Activated T-cell treated with anti-CD3 and anti-CD28 coated beads, Interleukin-2, amount 50 U/mL, for 24 hours (primary cell): ENCODE results near the gene IL37.
"Not testable (repeated sequence)": the region's sequence is repeated elsewhere in the genome, so short reads cannot be mapped to it uniquely, and the experiment has no call there.

Experiments used
- DNase-seq: peaks from one replicate; pipeline ENCODE4 v3.0.0-alpha.2; 2020
- H3K27ac Mint-ChIP-seq: 2 replicates; pipeline ENCODE4 v1.8.0; 2020; ENCODE audit warnings: mild to moderate bottlenecking, mixed read lengths
- H3K27me3 Mint-ChIP-seq: 2 replicates; pipeline ENCODE4 v1.8.0; 2020; ENCODE audit warnings: mixed read lengths
- H3K36me3 Mint-ChIP-seq: 2 replicates; pipeline ENCODE4 v1.8.0; 2020; ENCODE audit warnings: low read depth, mixed read lengths
- H3K4me1 Mint-ChIP-seq: 2 replicates; pipeline ENCODE4 v1.8.0; 2020; ENCODE audit warnings: low read depth, mixed read lengths
- H3K4me3 Mint-ChIP-seq: 2 replicates; pipeline ENCODE4 v1.8.0; 2020; ENCODE audit warnings: mild to moderate bottlenecking, moderate library complexity, mixed read lengths
- H3K9me3 Mint-ChIP-seq: 2 replicates; pipeline ENCODE4 v1.8.0; 2020; ENCODE audit warnings: mixed read lengths

The IL37 gene

DNA sequence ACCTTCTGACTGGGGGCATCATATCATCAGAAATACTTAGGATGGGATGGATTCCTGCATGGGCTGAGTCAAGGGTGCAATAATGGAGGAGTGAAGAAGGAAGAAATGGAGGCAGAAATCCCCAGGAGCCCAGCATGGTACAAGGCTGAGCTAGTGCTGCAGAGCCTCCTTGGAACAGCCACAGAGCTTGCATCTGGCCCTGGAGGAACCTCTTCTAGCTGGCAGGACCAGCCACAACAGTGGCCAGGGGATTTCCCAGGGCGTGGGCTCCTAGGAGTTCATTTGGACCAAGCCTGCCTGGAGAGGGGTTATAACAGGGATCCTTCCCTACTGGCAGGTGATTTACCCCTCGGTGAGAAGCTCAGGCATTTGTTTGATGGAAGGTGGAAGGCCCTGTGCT lies 4.7 kb upstream of the IL37 start:
- no peaks in the 10 kb centered on the region for H3K9me3 Mint-ChIP-seq
- H3K36me3 Mint-ChIP-seq: no peaks in the 10 kb centered on the region
- H3K27ac Mint-ChIP-seq: no peak overlapping the region
- no peak for DNase-seq
- no peaks in the 10 kb centered on the region for H3K4me1 Mint-ChIP-seq
- H3K27me3 Mint-ChIP-seq: no peaks in the 10 kb centered on the region
- H3K4me3 Mint-ChIP-seq: no peak overlapping the region

- Mint-ChIP-seq H3K27me3 (no peaks in the 10 kb centered on the region), H3K4me1 (no peaks in the 10 kb centered on the region), H3K27ac (no peak overlapping the region), H3K4me3 (no peak overlapping the region), H3K36me3 (no peaks in the 10 kb centered on the region), H3K9me3 (no peaks in the 10 kb centered on the region)
- DNase-seq: no peak
Measured at GRCh38 chr2:112907001-112907949, 3.7 kb upstream of the IL37 start.

- not testable (repeated sequence) for H3K4me1 Mint-ChIP-seq, H3K27me3 Mint-ChIP-seq, DNase-seq, H3K36me3 Mint-ChIP-seq, H3K9me3 Mint-ChIP-seq, H3K4me3 Mint-ChIP-seq, H3K27ac Mint-ChIP-seq
Measured at GRCh38 chr2:112908559-112908958, 2.4 kb upstream of the IL37 start.

DNA sequence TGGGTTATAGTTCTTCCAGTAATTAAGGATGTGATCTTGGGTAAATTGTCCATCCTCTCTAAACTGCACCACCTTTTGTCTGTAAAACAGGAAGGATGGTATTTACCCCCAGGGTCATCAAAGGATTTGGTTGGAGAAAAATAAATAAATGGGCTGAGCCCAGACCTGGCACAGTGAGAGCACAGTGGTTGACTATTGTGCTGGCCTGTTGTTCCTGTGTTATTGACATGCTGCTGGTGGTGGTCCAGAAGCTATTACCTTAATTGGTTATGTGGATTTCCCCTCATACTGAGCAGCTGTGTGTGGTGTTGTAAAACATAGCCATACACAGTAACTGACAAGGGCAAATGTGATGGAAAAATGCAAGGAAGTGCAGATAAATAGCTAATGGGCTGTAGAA lies 746 bp upstream of the IL37 start:
- no peaks in the 10 kb centered on the region for H3K36me3 Mint-ChIP-seq
- H3K27ac Mint-ChIP-seq: no peak overlapping the region
- no peaks in the 10 kb centered on the region for H3K9me3 Mint-ChIP-seq
- peaks cover 7% of the 10 kb centered on the region for H3K4me1 Mint-ChIP-seq
- no peak for DNase-seq
- H3K4me3 Mint-ChIP-seq: no peak overlapping the region
- H3K27me3 Mint-ChIP-seq: no peaks in the 10 kb centered on the region

DNA sequence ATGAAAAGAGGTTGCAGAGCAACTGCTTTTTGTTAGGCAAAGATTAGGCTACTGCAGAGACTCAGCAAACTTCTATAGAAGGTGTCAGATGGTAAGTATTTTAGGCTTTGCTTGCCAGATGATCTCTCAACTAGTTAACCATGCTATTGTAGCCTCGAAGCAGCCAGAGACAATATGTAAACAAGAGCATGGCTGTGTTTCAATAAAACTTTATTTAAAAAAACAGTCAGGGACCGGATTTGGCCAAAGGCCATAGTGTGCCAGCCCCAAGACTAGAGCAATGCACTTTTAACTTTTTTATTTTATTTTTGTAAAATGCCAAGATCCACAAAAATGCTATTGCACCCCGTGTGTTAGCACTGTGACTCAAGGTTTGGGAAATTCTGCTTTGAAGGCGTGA lies 1.4 kb downstream of the IL37 start:
- Mint-ChIP-seq H3K9me3 (no peaks in the 10 kb centered on the region), H3K27me3 (no peaks in the 10 kb centered on the region), H3K4me1 (peaks cover 29% of the 10 kb centered on the region), H3K36me3 (no peaks in the 10 kb centered on the region), H3K27ac (no peak overlapping the region), H3K4me3 (no peak overlapping the region)
- DNase-seq: no peak

DNA sequence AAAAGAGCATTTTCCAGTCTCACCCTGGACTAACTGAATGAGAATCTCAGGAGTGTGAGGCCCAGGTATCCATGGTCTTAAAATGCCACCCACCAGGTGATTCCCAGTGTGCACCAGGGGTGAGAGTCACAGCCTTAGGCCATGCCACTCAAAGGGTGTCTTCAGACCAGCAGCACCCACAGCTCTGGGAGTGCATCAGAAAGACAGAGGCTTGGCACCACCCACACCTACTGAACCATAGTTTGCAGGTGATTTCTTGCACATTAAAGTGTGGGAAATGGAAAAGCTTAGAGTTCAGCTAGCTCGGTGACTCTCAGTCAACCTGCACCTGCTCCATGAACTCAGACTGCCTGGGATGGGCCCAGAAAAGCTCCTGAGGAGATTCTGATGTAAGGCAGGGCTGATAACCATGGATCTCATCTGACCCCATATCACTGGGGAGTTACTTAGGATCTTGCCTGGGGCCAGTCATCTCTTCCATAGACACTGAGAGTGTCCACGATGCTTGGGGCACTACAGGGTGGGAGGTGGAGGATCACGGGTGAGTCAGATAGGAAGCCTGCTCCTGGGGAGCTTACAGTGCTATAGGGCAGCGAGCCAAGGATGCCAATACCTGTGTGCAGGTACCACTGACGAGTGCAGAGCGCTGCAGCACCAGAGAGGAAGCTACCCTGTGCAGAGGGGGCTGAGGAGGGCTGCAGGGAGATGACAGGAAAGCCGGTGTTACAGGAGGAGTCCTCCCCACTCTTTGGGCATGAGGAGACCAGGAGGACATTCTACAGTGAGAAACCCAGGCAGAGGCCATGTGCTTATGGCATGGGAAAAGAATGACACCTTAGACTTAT lies 4.6 kb downstream of the IL37 start:
- no peaks in the 10 kb centered on the region for H3K9me3 Mint-ChIP-seq
- peak overlapping the region; percentile 84 for H3K27ac Mint-ChIP-seq
- H3K27me3 Mint-ChIP-seq: no peaks in the 10 kb centered on the region
- H3K36me3 Mint-ChIP-seq: no peaks in the 10 kb centered on the region
- DNase-seq: peak; percentile 38
- H3K4me1 Mint-ChIP-seq: peaks cover 29% of the 10 kb centered on the region
- peak overlapping the region; percentile 19 for H3K4me3 Mint-ChIP-seq

GRCh38 chr2:112916145-112916571 lies 5.2 kb downstream of the IL37 start:
- Mint-ChIP-seq H3K27ac (peak overlapping the region; percentile 84), H3K4me3 (no peak overlapping the region)

GRCh38 chr2:112916625-112917247 lies 5.8 kb downstream of the IL37 start:
- Mint-ChIP-seq H3K36me3 (no peaks in the 10 kb centered on the region), H3K27me3 (no peaks in the 10 kb centered on the region), H3K9me3 (no peaks in the 10 kb centered on the region), H3K4me1 (peaks cover 35% of the 10 kb centered on the region), H3K4me3 (no peak overlapping the region), H3K27ac (peak overlapping the region; percentile 84)
- DNase-seq: no peak

More at GRCh38 chr2:112916145-112916571, 5.2 kb downstream of the IL37 start:
- DNase-seq: peak; percentile 43
- Mint-ChIP-seq H3K9me3 (no peaks in the 10 kb centered on the region), H3K4me1 (peaks cover 35% of the 10 kb centered on the region), H3K27me3 (no peaks in the 10 kb centered on the region), H3K36me3 (no peaks in the 10 kb centered on the region)

GRCh38 chr2:112917856-112918255 lies 6.9 kb downstream of the IL37 start:
- H3K9me3 Mint-ChIP-seq: no peaks in the 10 kb centered on the region
- peaks cover 35% of the 10 kb centered on the region for H3K4me1 Mint-ChIP-seq
- H3K27me3 Mint-ChIP-seq: no peaks in the 10 kb centered on the region
- H3K4me3 Mint-ChIP-seq: no peak overlapping the region
- no peak overlapping the region for H3K27ac Mint-ChIP-seq
- no peak for DNase-seq
- H3K36me3 Mint-ChIP-seq: no peaks in the 10 kb centered on the region

DNA sequence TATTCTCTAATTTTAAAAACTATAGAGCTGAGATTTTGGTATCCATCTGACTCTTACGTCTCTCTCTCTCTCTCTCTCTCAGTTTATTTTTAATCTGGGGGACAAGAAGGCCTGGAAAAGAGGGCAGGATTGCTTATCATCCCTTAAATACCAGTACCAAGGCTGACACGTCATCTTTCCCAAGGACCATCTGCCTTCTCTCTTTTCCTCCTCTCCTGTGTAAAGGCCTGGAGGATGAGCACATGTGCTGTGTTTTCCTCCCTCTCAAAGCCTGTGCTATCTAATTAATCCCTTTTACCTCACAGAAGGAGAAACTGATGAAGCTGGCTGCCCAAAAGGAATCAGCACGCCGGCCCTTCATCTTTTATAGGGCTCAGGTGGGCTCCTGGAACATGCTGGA lies 7.3 kb downstream of the IL37 start:
- Mint-ChIP-seq H3K9me3 (no peaks in the 10 kb centered on the region), H3K4me3 (no peak overlapping the region), H3K36me3 (no peaks in the 10 kb centered on the region), H3K27ac (no peak overlapping the region), H3K27me3 (no peaks in the 10 kb centered on the region), H3K4me1 (peaks cover 35% of the 10 kb centered on the region)
- DNase-seq: no peak

DNA sequence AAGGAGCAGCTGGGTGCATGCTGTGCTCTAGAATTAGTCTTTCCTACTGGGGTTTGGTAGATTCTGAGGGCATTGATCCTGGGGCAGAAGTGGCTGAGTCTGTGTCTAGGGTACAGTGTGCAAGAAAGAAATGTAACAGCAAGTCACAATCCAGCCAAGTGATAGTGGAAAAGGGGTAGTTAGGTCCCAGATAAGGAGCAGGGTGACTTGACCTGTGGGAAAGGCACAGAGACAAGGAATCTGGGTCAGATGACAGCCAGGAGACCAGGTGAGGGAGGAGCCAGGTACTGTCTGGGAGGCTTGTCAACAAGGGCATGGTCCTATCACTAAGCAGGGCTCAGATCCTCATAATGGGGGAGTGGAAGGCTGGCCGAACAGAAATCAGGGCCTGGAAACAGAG lies 8.1 kb downstream of the IL37 start:
- Mint-ChIP-seq H3K27ac (no peak overlapping the region), H3K36me3 (no peaks in the 10 kb centered on the region), H3K27me3 (no peaks in the 10 kb centered on the region), H3K4me3 (no peak overlapping the region), H3K9me3 (no peaks in the 10 kb centered on the region), H3K4me1 (peaks cover 36% of the 10 kb centered on the region)
- no peak for DNase-seq

DNA sequence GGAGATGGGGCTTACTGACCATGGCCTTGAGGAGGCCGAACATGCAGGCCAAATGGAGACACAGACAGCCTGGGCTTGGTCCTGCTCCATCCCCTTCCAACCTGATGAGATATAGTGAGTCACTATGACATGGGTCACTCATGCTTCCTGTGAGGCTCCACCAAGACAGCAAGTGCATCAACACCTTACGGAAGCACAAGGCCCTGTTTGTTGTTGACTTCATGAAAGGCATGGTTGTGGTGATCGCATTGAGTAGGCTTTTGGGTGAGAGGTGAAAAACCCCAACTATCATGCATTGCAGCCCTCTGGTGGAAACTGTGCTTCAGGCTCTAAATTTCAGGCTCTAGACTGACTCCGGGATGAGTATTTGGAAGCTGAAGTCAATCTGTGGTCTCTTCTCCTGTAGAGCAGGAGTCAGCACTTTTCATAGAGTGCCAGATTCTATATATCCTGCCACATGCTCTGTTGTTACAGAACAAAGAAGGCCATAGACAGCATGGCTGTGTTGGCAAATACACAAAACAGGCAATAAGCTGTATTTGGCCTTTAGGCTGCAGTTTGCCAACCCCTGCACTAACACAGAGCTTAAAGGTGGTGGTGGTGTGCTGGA lies 10.1 kb downstream of the IL37 start:
- Mint-ChIP-seq H3K4me3 (no peak overlapping the region), H3K27ac (no peak overlapping the region), H3K27me3 (peaks cover 3% of the 10 kb centered on the region), H3K9me3 (no peaks in the 10 kb centered on the region), H3K36me3 (no peaks in the 10 kb centered on the region), H3K4me1 (peaks cover 21% of the 10 kb centered on the region)
- no peak for DNase-seq

- no peak overlapping the region for H3K27ac Mint-ChIP-seq
- no peaks in the 10 kb centered on the region for H3K36me3 Mint-ChIP-seq
- no peak overlapping the region for H3K4me3 Mint-ChIP-seq
- H3K27me3 Mint-ChIP-seq: peaks cover 3% of the 10 kb centered on the region
- no peak for DNase-seq
- peaks cover 11% of the 10 kb centered on the region for H3K4me1 Mint-ChIP-seq
- no peaks in the 10 kb centered on the region for H3K9me3 Mint-ChIP-seq
Measured at GRCh38 chr2:112921982-112922381, 11.0 kb downstream of the IL37 start.

DNA sequence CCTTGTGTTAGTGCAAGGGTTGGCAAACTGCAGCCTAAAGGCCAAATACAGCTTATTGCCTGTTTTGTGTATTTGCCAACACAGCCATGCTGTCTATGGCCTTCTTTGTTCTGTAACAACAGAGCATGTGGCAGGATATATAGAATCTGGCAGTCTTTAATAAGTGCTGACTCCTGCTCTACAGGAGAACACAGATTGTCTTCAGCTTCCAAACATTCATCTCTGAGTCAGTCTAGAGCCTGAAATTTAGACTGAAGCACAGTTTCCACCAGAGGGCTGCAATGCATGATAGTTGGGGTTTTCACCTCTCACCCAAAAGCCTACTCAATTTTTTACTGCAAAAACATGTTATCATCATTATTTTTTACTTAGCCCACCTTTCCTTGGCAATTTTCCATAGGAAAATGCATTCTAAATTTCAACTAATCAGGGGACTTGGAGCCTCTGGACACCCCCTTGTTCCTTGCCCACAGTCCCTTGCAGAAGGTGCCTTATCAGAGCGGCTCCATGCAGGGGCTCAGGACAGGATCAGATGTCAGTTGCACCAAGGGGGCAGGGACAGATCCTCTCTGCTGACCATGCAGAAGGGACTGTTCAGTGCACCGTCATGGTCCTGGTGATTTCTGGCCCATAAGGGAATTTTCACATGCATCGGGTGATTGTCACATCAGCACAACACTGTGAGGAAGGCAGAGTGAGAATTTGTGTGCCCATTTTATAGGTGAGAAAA lies 12.4 kb downstream of the IL37 start:
- DNase-seq: no peak
- H3K9me3 Mint-ChIP-seq: no peaks in the 10 kb centered on the region
- peaks cover 7% of the 10 kb centered on the region for H3K4me1 Mint-ChIP-seq
- no peak overlapping the region for H3K27ac Mint-ChIP-seq
- H3K36me3 Mint-ChIP-seq: no peaks in the 10 kb centered on the region
- peaks cover 3% of the 10 kb centered on the region for H3K27me3 Mint-ChIP-seq
- no peak overlapping the region for H3K4me3 Mint-ChIP-seq
